GM18511 (cell line): ENCODE data around the gene RBBP8NL.

Experiments used
- ATAC-seq: cut with Tn5 transposase; IDR thresholded peaks from one replicate; pipeline ENCODE4 v1.9.1; 2021; ENCODE audit warnings: mild to moderate bottlenecking, moderate library complexity; ENCODE audit not compliant: unreplicated experiment

RBBP8NL gene

GRCh38 chr20:62363920-62364851 lies 63.2 kb downstream of the RBBP8NL start:
- no peak for ATAC-seq

- no peak for ATAC-seq
Measured at GRCh38 chr20:62362991-62363919, 64.1 kb downstream of the RBBP8NL start.

GRCh38 chr20:62362590-62362940 lies 64.8 kb downstream of the RBBP8NL start:
- ATAC-seq = no peak

- ATAC-seq = no peak
Measured at GRCh38 chr20:62361799-62362589, 65.3 kb downstream of the RBBP8NL start.

- no peak for ATAC-seq
Measured at GRCh38 chr20:62360854-62361798, 66.2 kb downstream of the RBBP8NL start.
